HepG2 (cell line): ENCODE results near the gene CDC42EP5. TPM values are rescaled to one million over a fixed set of nuclear protein-coding genes. Genes with fewer than 3 reads are reported as not detected.

ENCODE experiments used
- ADNP ChIP-seq: sonication (generic); formaldehyde crosslinking; IDR thresholded peaks from 2 replicates; pipeline ENCODE4 v1.4.0; 2020; ENCODE audit warnings: missing genetic modification reagents
- AGO2 ChIP-seq: fragments of 200-400 bp; formaldehyde crosslinking; optimal IDR thresholded peaks from 2 replicates; pipeline ENCODE3; 2017; ENCODE audit warnings: mild to moderate bottlenecking, low read depth, low read length, moderate library complexity
- ELK4 ChIP-seq: sonication (generic); formaldehyde crosslinking; IDR thresholded peaks from 2 replicates; pipeline ENCODE4 v1.9.0; 2021; ENCODE audit warnings: missing genetic modification reagents, borderline replicate concordance
- GLMP ChIP-seq: sonication (generic); formaldehyde crosslinking; IDR thresholded peaks from 2 replicates; pipeline ENCODE4 v1.9.0; 2021; ENCODE audit warnings: missing genetic modification reagents, mild to moderate bottlenecking, borderline replicate concordance
- TEAD2 ChIP-seq: sonication (generic); formaldehyde crosslinking; IDR thresholded peaks from 2 replicates; pipeline ENCODE4 v1.9.0; 2021; ENCODE audit warnings: missing genetic modification reagents
- ZFP90 ChIP-seq: sonication (generic); formaldehyde crosslinking; IDR thresholded peaks from 2 replicates; pipeline ENCODE4 v1.8.0; 2022; ENCODE audit warnings: missing genetic modification reagents, mild to moderate bottlenecking, inconsistent platforms, borderline replicate concordance
- ZFX ChIP-seq: sonication (generic); formaldehyde crosslinking; IDR thresholded peaks from 2 replicates; pipeline ENCODE4 v1.4.0; 2020; ENCODE audit warnings: mild to moderate bottlenecking, low read depth, missing genetic modification reagents, moderate library complexity
- ZKSCAN8 ChIP-seq: IDR thresholded peaks from 2 replicates; pipeline ENCODE4 v1.6.1; 2016; ENCODE audit warnings: borderline replicate concordance, missing genetic modification reagents, missing compliant biosample characterization
- ZNF362 ChIP-seq: sonication (generic); formaldehyde crosslinking; IDR thresholded peaks from 2 replicates; pipeline ENCODE4 v1.4.0; 2020; ENCODE audit warnings: missing genetic modification reagents, mild to moderate bottlenecking, borderline replicate concordance
- ZNF451 ChIP-seq: sonication (generic); formaldehyde crosslinking; IDR thresholded peaks from 2 replicates; pipeline ENCODE4 v1.5.0; 2020; ENCODE audit warnings: mild to moderate bottlenecking, missing genetic modification reagents
- ZNF547 ChIP-seq: sonication (generic); formaldehyde crosslinking; IDR thresholded peaks from 2 replicates; pipeline ENCODE4 v1.5.1; 2020; ENCODE audit warnings: mild to moderate bottlenecking, missing genetic modification reagents
- ZNF597 ChIP-seq: sonication (generic); formaldehyde crosslinking; IDR thresholded peaks from 2 replicates; pipeline ENCODE4 v1.5.0; 2020; ENCODE audit warnings: missing genetic modification reagents
- ZNF709 ChIP-seq: sonication (generic); formaldehyde crosslinking; IDR thresholded peaks from 2 replicates; pipeline ENCODE4 v1.5.0; 2020; ENCODE audit warnings: mild to moderate bottlenecking, missing genetic modification reagents
- polyA plus RNA-seq, 8 experiments: library from polyadenylated mRNA; depleted of rRNA in 3 of 8; stranded (reverse) in 7 of 8; unstranded in 1 of 8; fragments of >200 nt; fragmentation: Illumina TruSeq in 4 of 8; extraction: Trizol in 4 of 8; gene quantifications; 2 replicates each; pipeline versions ENCODE4 v1.2.1 to v1.2.3, GENCODE V29; 2011 to 2016; ENCODE audit warnings: low read depth in 4 of 8, missing spikeins in 1 of 8, mixed read lengths in 1 of 8; ENCODE audit not compliant: insufficient read depth in 1 of 8
- total RNA-seq, 5 experiments: library from RNA; depleted of rRNA; stranded (reverse); fragments of >200 nt; fragmentation: Illumina TruSeq; extraction: Trizol; gene quantifications; 2 replicates each; pipeline ENCODE4 v1.2.3, GENCODE V29; 2016; ENCODE audit warnings: low read depth in 1 of 5
- TF ChIP-seq, protein P1 (sequence below): sonication (generic); formaldehyde crosslinking; IDR thresholded peaks from 2 replicates; pipeline ENCODE4 v1.8.0; 2022; ENCODE audit warnings: missing genetic modification reagents, mild to moderate bottlenecking, borderline replicate concordance
- TF ChIP-seq, protein P2 (sequence below): IDR thresholded peaks from 2 replicates; pipeline ENCODE4 v1.4.0; 2020; ENCODE audit warnings: mild to moderate bottlenecking, missing genetic modification reagents
- TF ChIP-seq, protein P3 (sequence below): sonication (generic); formaldehyde crosslinking; IDR thresholded peaks from 2 replicates; pipeline ENCODE4 v1.5.0; 2020; ENCODE audit warnings: missing genetic modification reagents, mild to moderate bottlenecking, borderline replicate concordance

Gene CDC42EP5
- total and polyA plus RNA-seq, 2 of the 13 experiments (the other 11 are each of a cell fraction or from before 2014, with no cell fraction given) = 0.41 to 1.6 TPM

- TF ChIP-seq, protein P1, sequence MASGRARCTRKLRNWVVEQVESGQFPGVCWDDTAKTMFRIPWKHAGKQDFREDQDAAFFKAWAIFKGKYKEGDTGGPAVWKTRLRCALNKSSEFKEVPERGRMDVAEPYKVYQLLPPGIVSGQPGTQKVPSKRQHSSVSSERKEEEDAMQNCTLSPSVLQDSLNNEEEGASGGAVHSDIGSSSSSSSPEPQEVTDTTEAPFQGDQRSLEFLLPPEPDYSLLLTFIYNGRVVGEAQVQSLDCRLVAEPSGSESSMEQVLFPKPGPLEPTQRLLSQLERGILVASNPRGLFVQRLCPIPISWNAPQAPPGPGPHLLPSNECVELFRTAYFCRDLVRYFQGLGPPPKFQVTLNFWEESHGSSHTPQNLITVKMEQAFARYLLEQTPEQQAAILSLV (CRISPR knock-in tag) = peak; percentile 41; the same call in 1 of the 2 replicates
- peak; percentile 74; the same call in 1 of the 2 replicates for TF ChIP-seq TEAD2 (CRISPR knock-in tag)
- TF ChIP-seq ELK4 (CRISPR knock-in tag) = 0 out of 2 replicates have a peak, but pooled peaks have one; percentile 23
- peak; percentile 76 for TF ChIP-seq ZFX (CRISPR knock-in tag)
- no peak for TF ChIP-seq ZNF451 (CRISPR knock-in tag)
- peak; percentile 41 for TF ChIP-seq ZFP90 (CRISPR knock-in tag)
- TF ChIP-seq ADNP = no peak
- TF ChIP-seq ZNF597 (CRISPR knock-in tag) = 0 out of 2 replicates have a peak, but pooled peaks have one; percentile 75
- TF ChIP-seq ZNF547 (CRISPR knock-in tag) = peak; percentile 89; the same call in 1 of the 2 replicates
- TF ChIP-seq, protein P2, sequence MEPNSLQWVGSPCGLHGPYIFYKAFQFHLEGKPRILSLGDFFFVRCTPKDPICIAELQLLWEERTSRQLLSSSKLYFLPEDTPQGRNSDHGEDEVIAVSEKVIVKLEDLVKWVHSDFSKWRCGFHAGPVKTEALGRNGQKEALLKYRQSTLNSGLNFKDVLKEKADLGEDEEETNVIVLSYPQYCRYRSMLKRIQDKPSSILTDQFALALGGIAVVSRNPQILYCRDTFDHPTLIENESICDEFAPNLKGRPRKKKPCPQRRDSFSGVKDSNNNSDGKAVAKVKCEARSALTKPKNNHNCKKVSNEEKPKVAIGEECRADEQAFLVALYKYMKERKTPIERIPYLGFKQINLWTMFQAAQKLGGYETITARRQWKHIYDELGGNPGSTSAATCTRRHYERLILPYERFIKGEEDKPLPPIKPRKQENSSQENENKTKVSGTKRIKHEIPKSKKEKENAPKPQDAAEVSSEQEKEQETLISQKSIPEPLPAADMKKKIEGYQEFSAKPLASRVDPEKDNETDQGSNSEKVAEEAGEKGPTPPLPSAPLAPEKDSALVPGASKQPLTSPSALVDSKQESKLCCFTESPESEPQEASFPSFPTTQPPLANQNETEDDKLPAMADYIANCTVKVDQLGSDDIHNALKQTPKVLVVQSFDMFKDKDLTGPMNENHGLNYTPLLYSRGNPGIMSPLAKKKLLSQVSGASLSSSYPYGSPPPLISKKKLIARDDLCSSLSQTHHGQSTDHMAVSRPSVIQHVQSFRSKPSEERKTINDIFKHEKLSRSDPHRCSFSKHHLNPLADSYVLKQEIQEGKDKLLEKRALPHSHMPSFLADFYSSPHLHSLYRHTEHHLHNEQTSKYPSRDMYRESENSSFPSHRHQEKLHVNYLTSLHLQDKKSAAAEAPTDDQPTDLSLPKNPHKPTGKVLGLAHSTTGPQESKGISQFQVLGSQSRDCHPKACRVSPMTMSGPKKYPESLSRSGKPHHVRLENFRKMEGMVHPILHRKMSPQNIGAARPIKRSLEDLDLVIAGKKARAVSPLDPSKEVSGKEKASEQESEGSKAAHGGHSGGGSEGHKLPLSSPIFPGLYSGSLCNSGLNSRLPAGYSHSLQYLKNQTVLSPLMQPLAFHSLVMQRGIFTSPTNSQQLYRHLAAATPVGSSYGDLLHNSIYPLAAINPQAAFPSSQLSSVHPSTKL (CRISPR knock-in tag) = peak; percentile 17; the same call in 1 of the 2 replicates
- TF ChIP-seq ZNF362 (CRISPR knock-in tag) = peak; percentile 46
- TF ChIP-seq ZKSCAN8 (CRISPR knock-in tag) = no peak
- peak; percentile 68; the same call in 1 of the 2 replicates for TF ChIP-seq ZNF709
- no peak for TF ChIP-seq GLMP
- TF ChIP-seq AGO2 = peak; percentile 99
- TF ChIP-seq, protein P3, sequence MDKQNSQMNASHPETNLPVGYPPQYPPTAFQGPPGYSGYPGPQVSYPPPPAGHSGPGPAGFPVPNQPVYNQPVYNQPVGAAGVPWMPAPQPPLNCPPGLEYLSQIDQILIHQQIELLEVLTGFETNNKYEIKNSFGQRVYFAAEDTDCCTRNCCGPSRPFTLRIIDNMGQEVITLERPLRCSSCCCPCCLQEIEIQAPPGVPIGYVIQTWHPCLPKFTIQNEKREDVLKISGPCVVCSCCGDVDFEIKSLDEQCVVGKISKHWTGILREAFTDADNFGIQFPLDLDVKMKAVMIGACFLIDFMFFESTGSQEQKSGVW = no peak
Observed at GRCh38 chr19:54462655-54463530, 10.2 kb downstream of the CDC42EP5 start (continued).
